GM12864 (cell line): Measurements from ENCODE around the gene AGPAT1.
A peak's percentile ranks its signal among the peaks of the same experiment; 100 is the strongest.

ENCODE experiments used
- DNase-seq: peaks from one replicate; pipeline ENCODE4 v3.0.0-alpha.2; 2011; ENCODE audit warnings: low read depth
- H3K4me3 ChIP-seq: 2 replicates; pipeline ENCODE4 v1.5.1; 2011; ENCODE audit warnings: mild to moderate bottlenecking, low read depth, low read length, control low read depth
- CTCF ChIP-seq: IDR thresholded peaks from 2 replicates; pipeline ENCODE4 v1.5.1; 2011; ENCODE audit warnings: low read depth, mild to moderate bottlenecking, moderate library complexity, low read length, control low read depth, inconsistent platforms; ENCODE audit errors: missing control alignments

The AGPAT1 gene

GRCh38 chr6:32175711-32176475, at the start of gene AGPAT1:
AGPAT1 (minus strand) TSS chr6:32176084; CDS start chr6:32171496, 4,588 bp downstream.
- DNase-seq = peak; percentile 93
- TF ChIP-seq CTCF = no peak
- H3K4me3 ChIP-seq = peak within 1 kb of the TSS; percentile 65

GRCh38 chr6:32224696-32225095, 48.8 kb upstream of the AGPAT1 start:
- peak; percentile 39 for DNase-seq

GRCh38 chr6:32223258-32224235, 47.7 kb upstream of the AGPAT1 start, which contains the start of gene NOTCH4:
NOTCH4 (minus strand) TSS chr6:32224067; CDS start chr6:32223928, 139 bp downstream.
- H3K4me3 ChIP-seq = no peak within 1 kb of the TSS
- no peak for DNase-seq
- no peak for TF ChIP-seq CTCF

More at GRCh38 chr6:32224696-32225095, 48.8 kb upstream of the AGPAT1 start:
- no peak overlapping the region for H3K4me3 ChIP-seq
- no peak for TF ChIP-seq CTCF

GRCh38 chr6:32222333-32223230, 46.7 kb upstream of the AGPAT1 start:
- TF ChIP-seq CTCF = no peak
- DNase-seq = no peak

GRCh38 chr6:32220021-32220420, 44.1 kb upstream of the AGPAT1 start:
- no peak for DNase-seq
- H3K4me3 ChIP-seq = no peak overlapping the region
- TF ChIP-seq CTCF = no peak

More at GRCh38 chr6:32222333-32223230, 46.7 kb upstream of the AGPAT1 start:
- H3K4me3 ChIP-seq = no peak overlapping the region

GRCh38 chr6:32218167-32218566, 42.3 kb upstream of the AGPAT1 start:
- no peak for DNase-seq
- TF ChIP-seq CTCF = no peak
- no peak overlapping the region for H3K4me3 ChIP-seq
